ENCODE measurements around the gene AGAP2.

DNA sequence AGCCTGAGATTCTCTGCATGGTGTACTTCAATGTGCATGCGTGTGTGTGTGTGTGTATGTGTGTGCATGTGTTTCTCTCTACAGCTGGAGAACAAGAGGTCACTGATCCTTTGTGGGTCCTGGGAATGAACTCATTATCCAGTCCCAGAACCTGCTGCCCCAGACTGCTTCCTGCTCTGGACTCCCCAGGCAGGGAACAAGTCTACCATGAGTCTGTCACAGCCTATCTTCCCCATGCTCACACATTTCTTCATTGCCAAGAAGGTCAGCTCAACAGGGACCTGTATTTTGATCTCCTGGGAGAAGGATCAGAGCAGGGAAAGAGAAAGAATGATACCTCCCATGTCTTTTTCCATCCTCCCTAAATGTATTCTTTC, 2.9 kb upstream of the AGAP2 start:
- TF ChIP-seq, protein P1, sequence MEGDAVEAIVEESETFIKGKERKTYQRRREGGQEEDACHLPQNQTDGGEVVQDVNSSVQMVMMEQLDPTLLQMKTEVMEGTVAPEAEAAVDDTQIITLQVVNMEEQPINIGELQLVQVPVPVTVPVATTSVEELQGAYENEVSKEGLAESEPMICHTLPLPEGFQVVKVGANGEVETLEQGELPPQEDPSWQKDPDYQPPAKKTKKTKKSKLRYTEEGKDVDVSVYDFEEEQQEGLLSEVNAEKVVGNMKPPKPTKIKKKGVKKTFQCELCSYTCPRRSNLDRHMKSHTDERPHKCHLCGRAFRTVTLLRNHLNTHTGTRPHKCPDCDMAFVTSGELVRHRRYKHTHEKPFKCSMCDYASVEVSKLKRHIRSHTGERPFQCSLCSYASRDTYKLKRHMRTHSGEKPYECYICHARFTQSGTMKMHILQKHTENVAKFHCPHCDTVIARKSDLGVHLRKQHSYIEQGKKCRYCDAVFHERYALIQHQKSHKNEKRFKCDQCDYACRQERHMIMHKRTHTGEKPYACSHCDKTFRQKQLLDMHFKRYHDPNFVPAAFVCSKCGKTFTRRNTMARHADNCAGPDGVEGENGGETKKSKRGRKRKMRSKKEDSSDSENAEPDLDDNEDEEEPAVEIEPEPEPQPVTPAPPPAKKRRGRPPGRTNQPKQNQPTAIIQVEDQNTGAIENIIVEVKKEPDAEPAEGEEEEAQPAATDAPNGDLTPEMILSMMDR (conservative IDR thresholded peaks at IDR 0.05 in 1 of 2, IDR thresholded peaks at IDR 0.05 in 1 of 2; ENCODE audit: extremely low read depth in 1 of 2, insufficient read depth in 1 of 2, low read depth in 1 of 2, low read length in 2 of 2), result no peak
- TF ChIP-seq EZH2 (IDR thresholded peaks at IDR 0.05; ENCODE audit: borderline replicate concordance, low read length), result no peak
